ENCODE results near the gene AP5M1.
"Not testable (repeated sequence)": the region's sequence is repeated elsewhere in the genome, so short reads cannot be mapped to it uniquely, and the experiment has no call there.

The AP5M1 gene

GRCh38 chr14:57291692-57292647 is 23.2 kb downstream of the AP5M1 start:
- DNase-seq (ENCODE audit: low read depth) = no peak

GRCh38 chr14:57293866-57294837 is 25.4 kb downstream of the AP5M1 start:
- DNase-seq (ENCODE audit: low read depth) = no peak

GRCh38 chr14:57295239-57295638 is 26.5 kb downstream of the AP5M1 start:
- no peak for DNase-seq (ENCODE audit: low read depth)

GRCh38 chr14:57297852-57298251 is 29.1 kb downstream of the AP5M1 start:
- no peak for DNase-seq (ENCODE audit: low read depth)

- DNase-seq (ENCODE audit: low read depth) = no peak
These were observed 30.7 kb downstream of the AP5M1 start for GRCh38 chr14:57299511-57299910.

GRCh38 chr14:57302883-57303282 is 34.1 kb downstream of the AP5M1 start:
- no peak for DNase-seq (ENCODE audit: low read depth)

- no peak for DNase-seq (ENCODE audit: low read depth)
These were observed 45.8 kb downstream of the AP5M1 start for GRCh38 chr14:57314396-57315089.

- peak; percentile 47 for DNase-seq (ENCODE audit: low read depth)
These were observed 48.6 kb downstream of the AP5M1 start for GRCh38 chr14:57317248-57317833.

- DNase-seq (ENCODE audit: low read depth) = no peak
These were observed 50.9 kb downstream of the AP5M1 start for GRCh38 chr14:57319636-57320192.

GRCh38 chr14:57323721-57324120 is 55.0 kb downstream of the AP5M1 start:
- no peak for DNase-seq (ENCODE audit: low read depth)

GRCh38 chr14:57326253-57326652 is 57.5 kb downstream of the AP5M1 start:
- no peak for DNase-seq (ENCODE audit: low read depth)

- no peak for DNase-seq (ENCODE audit: low read depth)
These were observed 61.1 kb downstream of the AP5M1 start for GRCh38 chr14:57329833-57330232.

- DNase-seq (ENCODE audit: low read depth) = not testable (repeated sequence)
These were observed 63.7 kb downstream of the AP5M1 start for GRCh38 chr14:57332475-57332874.

- DNase-seq (ENCODE audit: low read depth) = not testable (repeated sequence)
These were observed 65.0 kb downstream of the AP5M1 start for GRCh38 chr14:57333726-57334125.

GRCh38 chr14:57343545-57344297 is 75.0 kb downstream of the AP5M1 start:
- not testable (repeated sequence) for DNase-seq (ENCODE audit: low read depth)

- DNase-seq (ENCODE audit: low read depth) = no peak
These were observed 76.3 kb downstream of the AP5M1 start for GRCh38 chr14:57345106-57345505.

- no peak for DNase-seq (ENCODE audit: low read depth)
These were observed 78.0 kb downstream of the AP5M1 start for GRCh38 chr14:57346741-57347140.
